OCI-LY3 (cell line): Measurements from ENCODE around the gene RSBN1L.
"Not testable (repeated sequence)": the region's sequence is repeated elsewhere in the genome, so short reads cannot be mapped to it uniquely, and the experiment has no call there.

Experiments
- H2AFZ ChIP-seq: fragments of 200-600, 300-600 bp; shearing (Covaris generic); 2 replicates; pipeline ENCODE4 v1.6.0; 2014; ENCODE audit warnings: antibody characterized with exemption, low read depth, low read length
- H3K27ac ChIP-seq: fragments of 200-600, 300-600 bp; sonication (generic); 2 replicates; pipeline ENCODE4 v1.5.1; 2014; ENCODE audit warnings: mild to moderate bottlenecking, low read length, moderate library complexity, mixed read lengths
- H3K27me3 ChIP-seq: fragments of 200-600, 300-600 bp; sonication (generic); 2 replicates; pipeline ENCODE4 v1.6.1; 2014; ENCODE audit warnings: low read depth, low read length, mixed read lengths
- H3K36me3 ChIP-seq: fragments of 200-600, 300-600 bp; sonication (generic); replicated peaks from 2 replicates; pipeline ENCODE3; 2014; ENCODE audit warnings: low read depth, low read length, mixed read lengths
- H3K4me1 ChIP-seq: fragments of 300-600, 200-600 bp; sonication (generic); 2 replicates; pipeline ENCODE4 v1.6.1; 2014; ENCODE audit warnings: low read length, mixed read lengths
- H3K4me2 ChIP-seq: fragments of 200-600, 300-600 bp; sonication (generic); 2 replicates; pipeline ENCODE4 v1.6.1; 2014; ENCODE audit warnings: low read length, mixed read lengths
- H3K4me3 ChIP-seq: fragments of 300-600, 200-600 bp; sonication (generic); 2 replicates; pipeline ENCODE4 v1.5.1; 2014; ENCODE audit warnings: antibody characterized with exemption, mild to moderate bottlenecking, low read length, moderate library complexity
- H3K79me2 ChIP-seq: fragments of 300-600, 200-600 bp; shearing (Covaris generic); 2 replicates; pipeline ENCODE4 v1.6.1; 2014; ENCODE audit warnings: mild to moderate bottlenecking, low read length, mixed read lengths
- H3K9ac ChIP-seq: fragments of 300-600, 200-600 bp; shearing (Covaris generic); 2 replicates; pipeline ENCODE4 v1.6.0; 2014; ENCODE audit warnings: mild to moderate bottlenecking, low read length, moderate library complexity
- H3K9me3 ChIP-seq: fragments of 200-600, 300-600 bp; shearing (Covaris generic); 2 replicates; pipeline ENCODE4 v1.6.1; 2014; ENCODE audit warnings: low read length, mixed read lengths; ENCODE audit not compliant: insufficient read depth
- H4K20me1 ChIP-seq: fragments of 200-600, 300-600 bp; sonication (generic); 2 replicates; pipeline ENCODE4 v1.6.1; 2016; ENCODE audit warnings: low read length, mixed read lengths; ENCODE audit not compliant: insufficient read depth
- CTCF ChIP-seq: fragments of 200-600, 300-600 bp; sonication (generic); IDR thresholded peaks from 2 replicates; pipeline ENCODE4 v1.5.1; 2014; ENCODE audit warnings: antibody characterized with exemption, low read length, low read depth
- EZH2phosphoT487 ChIP-seq: fragments of 200-600 bp; shearing (Covaris generic); IDR thresholded peaks from 2 replicates; pipeline ENCODE4 v1.6.1; 2018; ENCODE audit warnings: antibody characterized with exemption, mixed run types, low read depth

RSBN1L gene

DNA sequence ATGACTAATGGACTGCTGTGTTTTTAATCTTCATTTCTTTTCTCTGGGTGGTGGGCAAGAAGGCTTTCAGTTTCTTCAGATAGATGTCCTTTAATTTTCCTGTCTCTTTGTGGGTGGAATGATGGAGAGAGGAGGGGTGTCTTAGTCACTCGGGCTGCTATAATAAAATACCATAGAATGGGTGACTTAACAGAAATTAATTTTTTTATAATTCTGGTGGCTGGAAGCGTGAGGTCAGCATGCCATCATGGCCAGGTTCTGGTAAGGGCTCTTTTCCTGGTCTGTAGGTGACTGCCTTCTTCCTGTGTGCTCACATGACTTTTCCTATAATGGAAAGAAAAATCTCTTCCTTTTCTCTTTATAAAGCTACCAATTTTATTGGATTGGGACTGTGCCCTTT lies 6.3 kb downstream of the RSBN1L start:
- Histone ChIP-seq H2AFZ (no peak overlapping the region), H3K79me2 (peaks cover 98% of the 10 kb centered on the region), H3K9ac (no peak overlapping the region), H3K36me3 (peaks cover 8% of the 10 kb centered on the region), H3K4me1 (peaks cover 35% of the 10 kb centered on the region), H3K4me2 (peak overlapping the region; percentile 10; the same call in 1 of the 2 replicates), H3K9me3 (no peaks in the 10 kb centered on the region), H3K27ac (no peak overlapping the region), H4K20me1 (peaks cover 68% of the 10 kb centered on the region), H3K27me3 (no peaks in the 10 kb centered on the region), H3K4me3 (no peak overlapping the region)
- TF ChIP-seq EZH2phosphoT487 (no peak), CTCF (no peak)

DNA sequence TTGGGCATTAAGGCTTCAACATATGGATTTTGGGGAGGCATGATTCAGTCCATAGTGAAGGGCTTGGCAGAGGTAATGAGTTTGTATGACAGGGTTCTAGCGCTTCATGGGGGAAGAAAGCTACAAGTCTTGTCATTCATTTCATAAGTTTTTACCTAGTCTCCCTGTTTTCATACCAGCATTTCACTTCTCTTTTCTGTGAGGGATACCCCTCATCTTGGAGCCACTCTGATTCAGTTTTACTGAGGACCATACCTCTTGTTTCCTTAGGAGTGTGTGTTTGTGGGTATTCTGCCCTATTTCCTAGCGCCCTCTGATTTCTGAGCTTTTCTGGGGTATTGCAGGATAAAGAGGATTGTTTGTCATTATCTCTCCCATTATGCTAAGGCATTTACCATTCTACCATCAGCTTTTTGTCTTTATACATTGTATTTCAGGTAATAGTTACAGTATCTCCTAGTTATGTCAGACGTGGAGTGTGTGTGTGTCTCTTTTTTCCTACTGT lies 6.8 kb downstream of the RSBN1L start:
- Histone ChIP-seq H3K4me2 (peak overlapping the region; percentile 10; the same call in 1 of the 2 replicates), H4K20me1 (peaks cover 68% of the 10 kb centered on the region), H3K9ac (no peak overlapping the region), H3K27ac (no peak overlapping the region), H3K4me3 (no peak overlapping the region), H2AFZ (no peak overlapping the region), H3K27me3 (no peaks in the 10 kb centered on the region), H3K36me3 (peaks cover 8% of the 10 kb centered on the region), H3K9me3 (no peaks in the 10 kb centered on the region), H3K79me2 (peaks cover 97% of the 10 kb centered on the region), H3K4me1 (peaks cover 36% of the 10 kb centered on the region)
- TF ChIP-seq EZH2phosphoT487 (no peak), CTCF (no peak)

- peaks cover 97% of the 10 kb centered on the region for H3K79me2 ChIP-seq
- H3K4me2 ChIP-seq = not testable (repeated sequence)
- peaks cover 66% of the 10 kb centered on the region for H4K20me1 ChIP-seq
Measured at GRCh38 chr7:77703669-77704068, 7.4 kb downstream of the RSBN1L start.

DNA sequence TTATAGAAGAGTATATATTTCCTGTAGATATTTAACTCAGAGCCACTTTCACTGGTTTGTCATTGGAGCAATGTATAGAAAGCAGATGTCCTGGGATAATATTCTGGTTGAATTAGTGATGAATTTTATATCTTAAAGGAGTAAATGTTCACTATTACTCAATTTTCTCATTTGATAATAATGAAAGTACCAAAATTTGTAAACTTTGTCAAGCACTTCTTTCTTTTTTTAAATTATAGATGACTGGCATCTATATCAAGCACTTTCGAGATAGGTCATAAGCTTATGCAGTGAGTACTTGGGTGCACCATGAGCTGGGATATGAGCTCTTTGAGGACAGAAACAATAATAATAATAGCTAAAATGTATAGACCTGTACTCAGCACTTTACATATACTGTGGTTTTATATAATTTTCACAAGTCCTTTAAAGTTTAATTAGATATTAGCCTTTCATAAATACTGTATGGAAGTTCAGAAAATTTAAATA lies 11.3 kb downstream of the RSBN1L start:
- H2AFZ ChIP-seq = no peak overlapping the region

More at GRCh38 chr7:77703669-77704068, 7.4 kb downstream of the RSBN1L start:
- not testable (repeated sequence) for H3K4me3 ChIP-seq, H3K9me3 ChIP-seq, H3K9ac ChIP-seq, H3K27me3 ChIP-seq, H2AFZ ChIP-seq, H3K36me3 ChIP-seq, H3K27ac ChIP-seq
- H3K4me1 ChIP-seq = peaks cover 29% of the 10 kb centered on the region

More for the DNA sequence above, 11.3 kb downstream of the RSBN1L start:
- Histone ChIP-seq H4K20me1 (peaks cover 53% of the 10 kb centered on the region), H3K79me2 (peaks cover 90% of the 10 kb centered on the region), H3K4me2 (no peak overlapping the region), H3K27me3 (no peaks in the 10 kb centered on the region), H3K4me3 (no peak overlapping the region), H3K9ac (no peak overlapping the region), H3K36me3 (peaks cover 12% of the 10 kb centered on the region), H3K27ac (no peak overlapping the region), H3K9me3 (no peaks in the 10 kb centered on the region), H3K4me1 (peaks cover 15% of the 10 kb centered on the region)
- TF ChIP-seq CTCF (no peak), EZH2phosphoT487 (no peak)
